CD4-positive, alpha-beta T cell treated with Interleukin-15 for 4 hours (primary cell): ENCODE results near the gene CHID1.

Experiments
- DNase-seq: peaks from one replicate; pipeline ENCODE4 v3.0.0-alpha.2; 2020; ENCODE audit warnings: low spot score

Gene CHID1

GRCh38 chr11:910044-910588 lies 494 bp downstream of the CHID1 start:
- DNase-seq, result no peak

- DNase-seq, result no peak
Measured at GRCh38 chr11:909406-909805, 1.2 kb downstream of the CHID1 start.

GRCh38 chr11:908273-908672 lies 2.3 kb downstream of the CHID1 start:
- no peak for DNase-seq

GRCh38 chr11:907668-908067 lies 2.9 kb downstream of the CHID1 start:
- no peak for DNase-seq

- no peak for DNase-seq
Measured at GRCh38 chr11:905952-906351, 4.7 kb downstream of the CHID1 start.

GRCh38 chr11:904380-904779 lies 6.2 kb downstream of the CHID1 start:
- DNase-seq, result no peak

- DNase-seq, result no peak
Measured at GRCh38 chr11:901452-902061, 9.1 kb downstream of the CHID1 start.

- no peak for DNase-seq
Measured at GRCh38 chr11:900545-900944, 10.1 kb downstream of the CHID1 start.

GRCh38 chr11:899724-900123 lies 10.9 kb downstream of the CHID1 start:
- DNase-seq, result no peak

GRCh38 chr11:898540-899190 lies 11.9 kb downstream of the CHID1 start:
- no peak for DNase-seq

- no peak for DNase-seq
Measured at GRCh38 chr11:898143-898511, 12.5 kb downstream of the CHID1 start.

GRCh38 chr11:897253-898142 lies 13.1 kb downstream of the CHID1 start:
- DNase-seq, result no peak

- DNase-seq, result no peak
Measured at GRCh38 chr11:895331-896110, 15.1 kb downstream of the CHID1 start.

- no peak for DNase-seq
Measured at GRCh38 chr11:894575-895201, 15.9 kb downstream of the CHID1 start.

GRCh38 chr11:893008-893654 lies 17.5 kb downstream of the CHID1 start:
- DNase-seq, result no peak

GRCh38 chr11:890794-891540 lies 19.6 kb downstream of the CHID1 start:
- no peak for DNase-seq

GRCh38 chr11:889687-890475 lies 20.7 kb downstream of the CHID1 start:
- no peak for DNase-seq

- no peak for DNase-seq
Measured at GRCh38 chr11:889257-889656, 21.4 kb downstream of the CHID1 start.
